ENCODE data around the gene GMIP. TPM values are rescaled to one million over a fixed set of nuclear protein-coding genes. Genes with fewer than 3 reads are reported as not detected.
"Not testable (repeated sequence)": the region's sequence is repeated elsewhere in the genome, so short reads cannot be mapped to it uniquely, and the experiment has no call there.

The GMIP gene
- polyA plus RNA-seq, 3 donors from 2014 or later: 38.9 to 84.4 (median 40.0) TPM

DNA sequence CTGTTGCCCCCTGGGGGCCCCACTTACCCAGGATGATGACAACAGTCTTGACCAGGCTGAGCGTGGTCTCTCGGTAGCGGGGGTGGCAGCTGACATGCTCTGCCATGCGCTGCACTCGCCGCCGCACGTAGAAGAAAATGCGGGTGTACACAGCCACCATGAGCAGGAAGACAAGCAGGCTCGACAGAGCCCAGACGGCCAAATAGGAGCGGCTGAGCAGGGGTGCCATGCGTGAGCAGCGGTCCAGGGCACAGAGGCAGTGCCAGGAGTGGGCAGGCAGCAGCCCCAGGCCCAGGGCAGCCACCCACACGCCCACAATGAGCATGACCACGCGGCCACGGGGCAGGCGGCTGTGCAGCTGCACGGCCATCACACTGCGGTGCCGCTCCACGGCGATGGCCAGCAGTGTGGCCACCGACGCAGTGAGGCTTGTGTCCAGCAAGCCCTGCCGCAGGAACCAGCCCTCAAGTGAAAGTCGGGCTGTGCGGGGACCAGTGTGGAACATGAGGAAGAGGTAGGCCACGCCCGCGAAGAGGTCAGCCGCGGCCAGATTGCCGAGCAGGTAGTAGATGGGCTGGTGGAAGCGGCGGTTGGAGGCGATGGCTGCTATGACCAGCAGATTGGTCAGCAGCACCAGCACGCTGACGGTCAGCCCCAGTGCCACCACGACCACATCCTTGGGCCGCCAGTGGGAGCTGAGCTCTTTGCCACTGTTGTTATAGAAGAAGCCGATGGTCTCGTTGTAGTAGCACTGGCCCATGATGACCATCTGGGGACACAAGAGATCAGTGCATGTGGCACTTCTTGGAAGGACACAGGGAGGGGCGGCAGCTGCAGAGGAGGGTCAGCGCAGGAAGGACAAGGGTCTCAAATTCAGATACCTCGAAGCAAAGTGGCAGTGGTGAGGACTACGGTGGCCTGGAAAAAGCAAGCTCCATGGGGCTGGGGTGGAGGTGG lies 16.7 kb downstream of the GMIP start:
- Mint-ChIP-seq H3K27ac (peak overlapping the region; percentile 34 to 92 (median 67)), H3K4me1 (peaks cover 16 to 17% of the 10 kb centered on the region in 2 donors), H3K36me3 (peaks cover 0 to 4% (median 0%) of the 10 kb centered on the region in 3 donors), H3K9me3 (no peaks in the 10 kb centered on the region), H3K4me3 (peak overlapping the region; percentile 83 to 93 (median 84)), H3K27me3 (ENCODE audit: low read depth in 3 of 3) (peaks cover 4 to 13% (median 6%) of the 10 kb centered on the region in 3 donors)
- no peak for DNase-seq

DNA sequence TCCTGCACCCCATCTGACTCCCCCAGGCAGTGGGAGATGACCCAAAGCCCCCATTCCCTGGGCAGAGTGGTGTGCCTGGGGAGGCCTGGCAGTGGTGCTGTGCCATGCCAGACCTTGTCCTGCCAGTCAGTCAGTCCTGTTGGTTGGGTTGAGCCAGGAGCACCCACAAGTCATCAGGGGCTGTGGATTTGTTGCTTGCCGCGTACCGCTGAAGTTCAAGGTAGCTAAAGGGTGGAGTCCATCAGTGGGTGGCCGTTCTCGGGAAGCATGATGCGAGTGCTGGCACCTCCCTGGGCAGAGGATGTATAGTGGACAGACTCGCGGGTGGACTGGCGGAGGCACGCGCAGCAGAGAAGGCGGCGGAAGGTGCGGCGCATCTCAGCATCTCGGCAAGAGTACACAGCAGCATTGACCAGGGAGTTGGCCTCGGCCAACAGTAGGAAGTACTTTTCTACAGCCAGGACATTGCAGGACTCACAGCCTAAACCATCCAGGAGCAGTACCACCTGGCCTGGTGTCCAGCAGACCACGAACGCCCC lies 19.4 kb downstream of the GMIP start:
- peak overlapping the region in 1 of 5 donors; percentile 33 for H3K4me3 Mint-ChIP-seq
- H3K27ac Mint-ChIP-seq: no peak overlapping the region
- H3K36me3 Mint-ChIP-seq: peaks cover 0 to 4% (median 0%) of the 10 kb centered on the region in 3 donors
- no peak for DNase-seq
- H3K9me3 Mint-ChIP-seq: no peaks in the 10 kb centered on the region
- H3K4me1 Mint-ChIP-seq: peaks cover 19 to 21% of the 10 kb centered on the region in 2 donors
- H3K27me3 Mint-ChIP-seq (ENCODE audit: low read depth in 3 of 3): peaks cover 4 to 13% (median 6%) of the 10 kb centered on the region in 3 donors

DNA sequence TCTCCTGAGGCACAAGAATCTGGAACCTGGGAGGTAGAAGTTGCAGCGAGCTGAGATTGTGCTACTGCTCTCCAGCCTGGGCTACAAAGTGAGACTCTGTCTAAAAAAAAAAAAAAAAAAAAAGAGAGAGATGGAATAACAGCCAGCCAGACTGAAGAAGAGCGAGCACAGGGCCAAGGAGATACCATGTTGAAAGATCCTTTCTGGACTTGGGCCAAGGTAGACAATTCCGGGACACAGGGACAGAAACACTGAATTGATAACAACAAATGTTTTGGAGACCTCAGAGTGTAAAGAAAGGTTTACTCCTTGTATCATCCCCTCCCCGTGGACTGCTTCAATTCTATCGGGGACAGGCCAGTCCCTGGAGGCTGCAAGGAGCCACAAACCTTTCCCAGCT lies 20.1 kb downstream of the GMIP start:
- Mint-ChIP-seq H3K4me3 (no peak overlapping the region), H3K27me3 (ENCODE audit: low read depth in 3 of 3) (peaks cover 4 to 13% (median 6%) of the 10 kb centered on the region in 3 donors), H3K9me3 (no peaks in the 10 kb centered on the region), H3K4me1 (peaks cover 23 to 25% of the 10 kb centered on the region in 2 donors), H3K36me3 (peaks cover 0 to 4% (median 0%) of the 10 kb centered on the region in 3 donors), H3K27ac (no peak overlapping the region)
- DNase-seq: no peak

DNA sequence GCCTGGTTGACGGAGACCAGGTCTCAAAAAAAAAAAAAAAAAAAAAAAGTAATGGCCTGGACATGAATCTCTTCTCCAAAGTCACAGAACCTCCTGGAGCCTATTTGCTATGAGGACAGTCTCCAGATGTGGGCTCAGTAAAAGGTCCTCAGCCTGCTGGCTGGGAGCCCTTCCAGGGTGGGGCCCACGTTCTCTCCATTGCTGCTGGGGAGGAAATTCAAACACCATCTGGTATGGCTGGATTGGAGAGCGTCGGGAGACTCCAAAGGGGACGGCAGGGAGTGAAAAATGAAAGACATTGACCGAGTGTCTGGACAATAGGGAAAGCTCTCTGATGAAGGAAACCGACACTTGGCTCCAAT lies 23.6 kb downstream of the GMIP start:
- Mint-ChIP-seq H3K27ac (no peak overlapping the region), H3K9me3 (no peaks in the 10 kb centered on the region), H3K4me3 (no peak overlapping the region), H3K27me3 (ENCODE audit: low read depth in 3 of 3) (peaks cover 2 to 15% (median 15%) of the 10 kb centered on the region in 3 donors), H3K4me1 (peaks cover 26 to 32% of the 10 kb centered on the region in 2 donors), H3K36me3 (peaks cover 0 to 4% (median 3%) of the 10 kb centered on the region in 3 donors)
- DNase-seq: no peak

DNA sequence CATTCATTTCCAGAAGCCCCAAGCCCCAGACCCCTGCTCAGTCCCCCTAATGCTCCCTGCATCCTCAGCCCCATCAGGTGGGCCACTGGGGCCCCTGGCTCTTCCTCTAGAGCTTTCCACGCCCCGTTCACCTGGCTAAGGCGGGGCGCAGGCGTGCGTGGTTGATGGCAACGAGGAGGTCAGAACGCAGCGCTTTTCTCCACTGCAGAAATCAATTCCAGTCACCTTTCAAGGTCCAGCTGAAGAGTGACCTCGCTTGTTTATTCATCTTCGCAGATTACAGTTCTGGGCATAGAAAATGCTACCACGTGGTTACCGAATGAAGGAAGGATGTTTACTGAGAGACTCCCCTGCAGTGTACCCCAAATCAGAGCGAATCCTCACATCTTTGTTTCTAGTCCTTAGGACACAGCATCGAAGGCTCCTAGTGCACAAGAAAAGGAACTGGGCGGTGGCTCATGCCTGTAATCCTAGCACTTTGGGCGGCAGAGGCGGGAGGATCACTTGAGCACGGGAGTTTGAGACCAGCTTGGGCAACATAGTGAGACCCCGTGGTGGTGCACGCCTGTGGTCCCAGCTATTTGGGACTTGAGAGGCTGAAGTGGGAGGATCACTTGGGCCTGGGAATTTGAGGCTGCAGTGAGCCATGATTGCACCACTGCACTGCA lies 24.1 kb downstream of the GMIP start:
- Mint-ChIP-seq H3K4me3 (peak overlapping the region; percentile 76 to 88 (median 81)), H3K4me1 (peaks cover 26 to 32% of the 10 kb centered on the region in 2 donors), H3K27me3 (ENCODE audit: low read depth in 3 of 3) (peaks cover 2 to 19% (median 16%) of the 10 kb centered on the region in 3 donors), H3K9me3 (no peaks in the 10 kb centered on the region), H3K27ac (peak overlapping the region; percentile 73 to 92 (median 87)), H3K36me3 (peaks cover 0 to 4% (median 3%) of the 10 kb centered on the region in 3 donors)
- DNase-seq: no peak

DNA sequence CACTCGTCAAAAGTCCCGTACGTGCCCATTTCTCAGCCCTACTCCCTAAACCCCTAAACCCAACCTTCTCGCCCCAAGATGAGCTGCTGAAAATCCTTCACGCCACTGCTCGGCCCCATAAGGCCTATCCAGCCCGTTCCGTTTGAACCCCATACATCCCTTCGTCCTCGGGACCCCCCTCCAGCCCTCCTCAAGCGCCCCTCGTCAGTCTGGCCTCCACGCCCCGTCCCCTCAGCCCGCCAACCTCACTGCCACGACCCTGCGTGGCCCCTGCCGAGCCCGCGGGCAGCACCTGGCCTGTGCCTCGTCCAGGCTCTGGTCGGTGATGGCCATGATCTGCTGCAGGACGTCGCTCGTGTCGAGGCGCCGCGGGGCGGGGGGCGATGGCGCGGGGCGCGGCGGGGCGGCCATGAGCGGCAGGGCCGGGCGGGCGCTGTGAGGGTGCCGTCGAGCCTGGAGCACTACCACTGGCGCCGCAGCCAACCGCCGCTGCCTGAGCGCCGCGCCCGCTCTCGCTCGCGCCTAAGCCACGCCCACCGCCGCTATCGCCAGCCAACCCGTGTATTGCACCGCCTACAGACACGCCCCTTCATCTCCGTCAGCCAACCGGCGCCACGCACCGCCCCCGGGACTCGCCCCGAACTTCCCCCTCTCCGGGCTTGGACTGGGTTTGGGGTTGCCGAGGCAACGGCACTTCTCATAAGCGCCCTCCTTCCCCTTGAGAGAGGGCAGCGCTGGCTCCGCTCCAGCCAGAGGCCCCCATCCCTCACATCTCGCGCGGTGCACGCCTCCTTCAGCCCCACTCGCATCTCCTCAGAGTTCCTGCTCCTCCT lies 25.0 kb downstream of the GMIP start, which contains the start of gene PBX4:
PBX4 (minus strand) TSS at position 469 of the 833 bp plus-strand sequence; CDS start at position 411, 58 bp downstream.
- H3K4me3 Mint-ChIP-seq: peak within 1 kb of the TSS; percentile 76 to 88 (median 81)
- DNase-seq: peak; percentile 98 to 99 (median 98)
- H3K27me3 Mint-ChIP-seq (ENCODE audit: low read depth in 3 of 3): peaks cover 2 to 19% (median 16%) of the 10 kb centered on the region in 3 donors
- H3K27ac Mint-ChIP-seq: peak within 1 kb of the TSS; percentile 79 to 92 (median 87)
- H3K36me3 Mint-ChIP-seq: peaks cover 0 to 4% (median 3%) of the 10 kb centered on the region in 3 donors
- peaks cover 26 to 35% of the 10 kb centered on the region in 2 donors for H3K4me1 Mint-ChIP-seq
- no peaks in the 10 kb centered on the region for H3K9me3 Mint-ChIP-seq

DNA sequence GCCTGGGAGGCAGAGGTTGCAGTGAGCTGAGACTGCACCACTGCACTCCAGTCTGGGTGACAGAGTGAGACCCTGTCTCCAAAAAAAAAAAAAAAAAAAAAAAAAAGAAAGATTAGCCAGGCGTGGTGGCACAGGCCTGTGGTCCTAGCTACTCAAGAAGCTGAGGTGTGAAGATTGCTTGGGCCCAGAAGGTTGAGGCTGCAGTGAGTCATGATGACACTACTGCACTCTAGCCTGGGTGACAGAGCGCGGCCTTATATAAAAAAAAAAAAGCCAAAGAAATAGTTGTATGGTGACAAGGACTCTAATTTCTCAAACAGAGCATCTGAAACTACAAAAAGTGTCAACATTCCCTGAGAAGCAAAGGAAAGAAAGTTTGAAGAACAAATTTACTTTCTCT lies 28.4 kb downstream of the GMIP start:
- peaks cover 26 to 35% of the 10 kb centered on the region in 2 donors for H3K4me1 Mint-ChIP-seq

DNA sequence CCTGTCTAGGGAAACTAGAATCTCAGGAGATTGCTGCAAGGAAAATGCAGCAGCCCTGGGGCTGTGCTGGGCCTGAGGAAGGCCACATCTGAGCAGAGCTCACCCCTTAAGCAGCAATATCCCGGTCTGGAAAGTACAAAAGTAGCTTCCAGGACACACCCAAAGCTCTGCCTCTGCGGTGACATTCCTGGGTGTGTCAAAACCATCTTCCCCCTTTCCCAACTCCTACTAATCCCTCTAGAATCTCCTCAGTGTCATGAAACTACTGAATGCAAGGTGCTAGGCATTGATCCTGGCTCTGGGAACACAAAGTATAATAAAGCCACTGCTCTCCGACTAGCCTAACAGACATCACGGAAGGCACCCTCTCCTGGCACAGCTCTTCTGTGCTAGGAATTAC lies 30.0 kb downstream of the GMIP start:
- Mint-ChIP-seq H3K27ac (peak overlapping the region in 5 of 6 donors; percentile 3 to 99 (median 75)), H3K4me1 (peaks cover 18 to 25% of the 10 kb centered on the region in 2 donors), H3K36me3 (peaks cover 0 to 9% (median 0%) of the 10 kb centered on the region in 3 donors), H3K9me3 (no peaks in the 10 kb centered on the region), H3K4me3 (no peak overlapping the region), H3K27me3 (ENCODE audit: low read depth in 3 of 3) (peaks cover under 1 to 16% (median 10%) of the 10 kb centered on the region in 3 donors)
- DNase-seq: no peak

More for the DNA sequence above, 28.4 kb downstream of the GMIP start:
- H3K9me3 Mint-ChIP-seq: no peaks in the 10 kb centered on the region
- peaks cover 0 to 9% (median 0%) of the 10 kb centered on the region in 3 donors for H3K36me3 Mint-ChIP-seq
- peak overlapping the region; percentile 3 to 90 (median 60) for H3K4me3 Mint-ChIP-seq
- H3K27me3 Mint-ChIP-seq (ENCODE audit: low read depth in 3 of 3): peaks cover 2 to 19% (median 14%) of the 10 kb centered on the region in 3 donors
- H3K27ac Mint-ChIP-seq: peak overlapping the region; percentile 91 to 100 (median 96)
- DNase-seq: peak; percentile 48 to 80 (median 57)

DNA sequence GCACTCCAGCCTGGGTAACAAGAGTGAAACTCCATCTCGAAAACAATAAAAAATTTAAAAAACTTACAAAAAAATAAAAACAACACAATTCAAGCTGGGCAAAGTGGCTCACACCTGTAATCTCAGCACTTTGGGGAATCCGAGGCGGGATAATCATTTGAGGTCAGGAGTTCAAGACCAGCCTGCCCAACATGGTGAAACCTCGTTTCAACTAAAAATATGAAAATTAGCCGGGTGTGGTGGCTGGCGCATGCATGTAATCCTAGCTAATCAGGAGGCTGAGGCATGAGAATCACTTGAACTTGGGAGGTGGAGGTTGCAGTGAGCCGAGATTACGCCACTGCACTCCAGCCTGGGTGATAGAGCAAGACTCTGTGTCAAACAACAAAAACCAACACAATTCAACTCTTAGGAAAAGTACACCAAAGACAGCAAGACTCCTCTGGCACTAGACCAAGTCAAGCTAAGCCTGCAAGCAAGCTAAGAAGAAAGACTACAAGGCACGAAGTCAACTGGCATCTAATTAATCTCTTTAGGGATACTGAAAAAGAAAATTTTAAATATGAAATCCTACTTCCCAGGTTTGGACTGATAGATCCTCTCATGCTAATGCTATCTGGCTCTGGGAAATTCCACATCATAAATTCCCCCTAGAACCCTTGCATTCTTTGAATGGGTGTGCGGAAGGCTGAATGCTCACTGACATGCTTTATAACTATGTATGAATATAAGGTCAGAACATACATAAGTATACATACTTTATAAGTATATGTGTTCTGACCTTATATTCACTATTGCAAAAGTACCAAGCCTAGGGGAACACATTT lies 32.9 kb downstream of the GMIP start:
- peaks cover 0 to 9% (median 0%) of the 10 kb centered on the region in 3 donors for H3K36me3 Mint-ChIP-seq
- no peaks in the 10 kb centered on the region for H3K9me3 Mint-ChIP-seq
- H3K27ac Mint-ChIP-seq: no peak overlapping the region
- peaks cover 8 to 13% of the 10 kb centered on the region in 2 donors for H3K4me1 Mint-ChIP-seq
- peaks cover 0 to 9% (median 5%) of the 10 kb centered on the region in 3 donors for H3K27me3 Mint-ChIP-seq (ENCODE audit: low read depth in 3 of 3)
- no peak for DNase-seq
- H3K4me3 Mint-ChIP-seq: no peak overlapping the region

DNA sequence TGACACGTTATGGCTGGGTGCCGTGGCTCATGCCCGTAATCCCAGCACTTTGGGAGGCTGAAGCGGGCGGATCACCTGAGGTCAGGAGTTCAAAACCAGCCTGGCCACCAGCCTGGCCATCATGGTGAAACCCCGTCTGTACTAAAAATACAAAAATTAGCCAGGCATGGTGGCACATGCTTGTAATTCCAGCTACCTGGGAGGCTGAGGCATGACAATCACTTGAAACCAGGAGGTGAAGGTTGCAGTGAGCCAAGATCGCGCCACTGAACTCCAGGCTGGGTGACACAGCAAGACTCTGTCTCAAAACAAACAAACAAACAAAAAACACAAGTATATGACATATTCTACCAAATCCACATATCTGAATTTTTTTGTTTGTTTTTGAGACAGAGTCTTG lies 36.8 kb downstream of the GMIP start:
- H3K36me3 Mint-ChIP-seq; H3K4me1 Mint-ChIP-seq; H3K4me3 Mint-ChIP-seq; DNase-seq; H3K27ac Mint-ChIP-seq; H3K9me3 Mint-ChIP-seq; H3K27me3 Mint-ChIP-seq (ENCODE audit: low read depth in 3 of 3): not testable (repeated sequence)

DNA sequence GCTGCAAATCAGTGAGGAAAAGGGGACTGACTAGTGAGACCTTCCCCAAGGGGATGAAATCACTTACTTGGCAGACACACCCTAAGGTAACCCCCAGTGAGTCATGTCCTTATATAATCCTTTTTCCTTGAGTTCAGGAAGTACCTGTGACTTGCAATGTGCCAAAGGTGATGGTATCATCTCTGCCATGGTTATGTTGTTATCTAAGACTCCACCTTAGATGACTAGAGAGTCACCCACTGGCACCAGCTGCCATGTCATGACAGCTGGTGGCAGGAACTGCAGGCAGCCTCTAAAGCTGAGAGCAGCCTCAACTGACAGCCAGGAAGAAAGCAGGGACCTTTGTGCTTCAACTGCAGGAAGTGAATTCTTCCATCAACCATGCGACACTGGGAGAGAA lies 37.4 kb downstream of the GMIP start:
- H3K4me1 Mint-ChIP-seq: peaks cover 0 to 4% of the 10 kb centered on the region in 2 donors
- no peak for DNase-seq
- H3K4me3 Mint-ChIP-seq: no peak overlapping the region
- peaks cover 0 to 3% (median 0%) of the 10 kb centered on the region in 3 donors for H3K36me3 Mint-ChIP-seq
- no peaks in the 10 kb centered on the region for H3K9me3 Mint-ChIP-seq
- H3K27me3 Mint-ChIP-seq (ENCODE audit: low read depth in 3 of 3): no peaks in the 10 kb centered on the region
- peak overlapping the region in 1 of 6 donors; percentile 80 for H3K27ac Mint-ChIP-seq

DNA sequence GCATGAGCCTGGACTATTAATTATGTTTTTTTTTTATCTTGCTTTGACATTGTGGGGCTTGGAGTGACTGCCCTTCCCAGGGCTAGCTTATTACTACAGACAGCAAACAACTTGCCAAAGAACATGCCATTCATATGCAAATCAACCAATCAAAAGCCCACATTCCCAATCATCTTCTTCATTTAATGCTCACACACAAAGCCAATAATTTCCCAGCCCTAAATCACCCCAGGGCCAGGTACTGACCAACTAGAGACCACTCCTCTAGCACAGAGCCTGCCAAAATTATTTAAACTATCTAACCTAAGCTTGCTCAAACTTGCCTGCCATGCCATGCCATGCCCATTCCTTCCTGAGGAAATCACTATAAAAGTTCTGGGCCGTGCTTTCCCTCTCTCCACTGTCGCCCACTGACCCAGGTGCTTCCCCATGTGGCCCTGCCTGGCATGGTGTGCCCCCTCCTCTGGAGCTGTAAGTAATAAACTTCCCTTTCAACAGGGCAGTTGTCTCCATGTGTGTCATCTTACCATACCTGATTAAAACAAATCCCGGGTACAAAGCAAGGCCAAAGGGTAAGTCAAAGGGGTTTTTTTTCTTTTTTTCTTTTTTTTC lies 40.6 kb downstream of the GMIP start:
- no peak overlapping the region for H3K4me3 Mint-ChIP-seq
- H3K36me3 Mint-ChIP-seq: no peaks in the 10 kb centered on the region
- no peaks in the 10 kb centered on the region for H3K9me3 Mint-ChIP-seq
- peaks cover 0 to 7% (median 6%) of the 10 kb centered on the region in 3 donors for H3K27me3 Mint-ChIP-seq (ENCODE audit: low read depth in 3 of 3)
- H3K27ac Mint-ChIP-seq: no peak overlapping the region
- peaks cover 0 to 9% of the 10 kb centered on the region in 2 donors for H3K4me1 Mint-ChIP-seq
- DNase-seq: no peak
